ENCODE results near the gene GNL3.
A peak's percentile ranks its signal among the peaks of the same experiment; 100 is the strongest.
"Not testable (repeated sequence)": the region's sequence is repeated elsewhere in the genome, so short reads cannot be mapped to it uniquely, and the experiment has no call there.

Gene GNL3, protein sequence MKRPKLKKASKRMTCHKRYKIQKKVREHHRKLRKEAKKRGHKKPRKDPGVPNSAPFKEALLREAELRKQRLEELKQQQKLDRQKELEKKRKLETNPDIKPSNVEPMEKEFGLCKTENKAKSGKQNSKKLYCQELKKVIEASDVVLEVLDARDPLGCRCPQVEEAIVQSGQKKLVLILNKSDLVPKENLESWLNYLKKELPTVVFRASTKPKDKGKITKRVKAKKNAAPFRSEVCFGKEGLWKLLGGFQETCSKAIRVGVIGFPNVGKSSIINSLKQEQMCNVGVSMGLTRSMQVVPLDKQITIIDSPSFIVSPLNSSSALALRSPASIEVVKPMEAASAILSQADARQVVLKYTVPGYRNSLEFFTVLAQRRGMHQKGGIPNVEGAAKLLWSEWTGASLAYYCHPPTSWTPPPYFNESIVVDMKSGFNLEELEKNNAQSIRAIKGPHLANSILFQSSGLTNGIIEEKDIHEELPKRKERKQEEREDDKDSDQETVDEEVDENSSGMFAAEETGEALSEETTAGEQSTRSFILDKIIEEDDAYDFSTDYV

DNA sequence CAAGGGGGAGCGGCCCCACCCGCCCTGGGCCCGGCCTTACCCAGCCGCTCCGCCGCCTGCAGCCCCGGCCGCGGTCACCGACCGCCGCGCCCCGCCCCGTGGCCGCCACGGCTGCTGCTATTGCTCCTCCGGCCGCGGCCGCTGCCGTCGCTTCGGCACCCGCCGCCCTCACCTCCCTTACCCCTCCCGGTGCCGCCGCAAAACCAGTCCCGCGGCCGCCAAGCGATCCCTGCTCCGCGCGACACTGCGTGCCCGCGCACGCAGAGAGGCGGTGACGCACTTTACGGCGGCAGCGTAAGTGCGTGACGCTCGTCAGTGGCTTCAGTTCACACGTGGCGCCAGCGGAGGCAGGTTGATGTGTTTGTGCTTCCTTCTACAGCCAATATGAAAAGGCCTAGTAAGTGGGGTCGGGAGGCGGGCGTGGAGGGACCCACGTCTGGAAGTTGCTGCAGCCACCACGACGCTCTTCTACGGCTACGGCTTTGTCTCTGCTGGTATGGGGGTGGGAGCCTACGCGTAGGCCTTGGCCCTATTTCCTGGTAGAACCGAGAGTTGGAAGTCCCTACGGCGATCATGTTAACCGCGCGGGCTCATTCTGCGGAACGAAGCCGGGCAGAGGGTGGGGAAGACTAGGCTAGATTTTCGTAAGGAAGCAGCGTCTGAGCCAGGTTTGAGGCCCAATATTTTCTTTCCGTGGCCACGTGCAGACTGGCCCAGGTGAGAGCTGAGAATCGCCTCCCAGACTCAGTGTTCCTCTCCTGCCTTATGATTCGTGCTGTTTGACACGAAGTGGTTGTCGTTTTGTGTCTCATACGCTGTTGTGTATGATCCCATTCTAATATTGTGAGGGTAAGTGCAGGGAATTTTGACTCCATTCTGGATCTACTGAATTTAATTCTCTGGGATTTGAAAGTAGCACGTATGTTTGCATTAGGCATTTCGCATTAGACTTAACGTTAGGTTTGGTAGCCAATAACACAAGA is at the start of gene GNL3, which contains the start of gene PBRM1:
GNL3 (plus strand) TSS at position 324 of the 983 bp plus-strand sequence; CDS start at position 385, 61 bp downstream.
PBRM1 (minus strand) TSS at position 205 of the 983 bp plus-strand sequence.
- peak; percentile 96 for DNase-seq

- peak; percentile 28 for DNase-seq
Measured at GRCh38 chr3:52636673-52637072, 49.2 kb upstream of the GNL3 start.

- DNase-seq = no peak
Measured at GRCh38 chr3:52645549-52645948, 40.3 kb upstream of the GNL3 start.

- DNase-seq = peak; percentile 63
Measured at GRCh38 chr3:52649461-52650210, 36.2 kb upstream of the GNL3 start.

- DNase-seq = peak; percentile 2
Measured at GRCh38 chr3:52650439-52650838, 35.4 kb upstream of the GNL3 start.

DNA sequence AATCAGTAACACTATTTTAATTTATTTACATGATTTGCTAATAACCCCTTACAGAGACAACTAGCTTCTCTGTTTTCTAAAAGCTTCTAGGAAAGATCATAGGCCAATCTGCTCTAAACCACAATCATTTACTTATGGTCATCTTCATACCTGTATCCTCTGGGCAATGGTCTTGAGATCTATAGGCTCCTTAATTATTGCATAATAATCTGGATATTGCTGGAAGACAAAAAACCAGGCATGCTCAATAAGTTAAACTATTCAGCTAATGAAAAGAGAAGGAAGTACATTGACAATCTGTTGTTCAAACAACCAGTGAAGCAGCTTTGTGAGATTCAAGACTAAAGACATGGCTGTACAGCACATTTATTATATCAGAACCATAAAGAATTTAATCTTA is 34.2 kb upstream of the GNL3 start:
- DNase-seq = no peak

GRCh38 chr3:52655895-52656294 is 29.9 kb upstream of the GNL3 start:
- no peak for DNase-seq

DNA sequence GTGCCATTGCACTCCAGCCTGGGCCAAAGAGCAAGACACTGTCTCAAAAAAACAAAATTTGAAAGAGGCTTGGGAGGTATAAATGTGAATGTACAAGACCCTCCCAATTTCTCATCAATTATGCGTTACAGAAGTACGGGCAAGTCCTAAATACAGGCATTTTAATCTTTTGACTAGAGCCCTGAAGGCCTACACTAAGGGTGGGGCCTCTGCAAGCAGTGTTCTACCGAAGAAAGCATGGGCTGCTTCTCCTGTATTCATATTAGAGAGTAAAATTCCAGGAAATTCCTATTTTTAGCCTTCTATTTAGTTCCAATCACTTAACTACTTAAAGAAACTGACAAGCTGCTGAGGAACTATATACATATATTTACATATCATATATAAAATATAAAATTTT is 25.8 kb upstream of the GNL3 start:
- no peak for DNase-seq

GRCh38 chr3:52663098-52663497 is 22.7 kb upstream of the GNL3 start:
- no peak for DNase-seq

DNA sequence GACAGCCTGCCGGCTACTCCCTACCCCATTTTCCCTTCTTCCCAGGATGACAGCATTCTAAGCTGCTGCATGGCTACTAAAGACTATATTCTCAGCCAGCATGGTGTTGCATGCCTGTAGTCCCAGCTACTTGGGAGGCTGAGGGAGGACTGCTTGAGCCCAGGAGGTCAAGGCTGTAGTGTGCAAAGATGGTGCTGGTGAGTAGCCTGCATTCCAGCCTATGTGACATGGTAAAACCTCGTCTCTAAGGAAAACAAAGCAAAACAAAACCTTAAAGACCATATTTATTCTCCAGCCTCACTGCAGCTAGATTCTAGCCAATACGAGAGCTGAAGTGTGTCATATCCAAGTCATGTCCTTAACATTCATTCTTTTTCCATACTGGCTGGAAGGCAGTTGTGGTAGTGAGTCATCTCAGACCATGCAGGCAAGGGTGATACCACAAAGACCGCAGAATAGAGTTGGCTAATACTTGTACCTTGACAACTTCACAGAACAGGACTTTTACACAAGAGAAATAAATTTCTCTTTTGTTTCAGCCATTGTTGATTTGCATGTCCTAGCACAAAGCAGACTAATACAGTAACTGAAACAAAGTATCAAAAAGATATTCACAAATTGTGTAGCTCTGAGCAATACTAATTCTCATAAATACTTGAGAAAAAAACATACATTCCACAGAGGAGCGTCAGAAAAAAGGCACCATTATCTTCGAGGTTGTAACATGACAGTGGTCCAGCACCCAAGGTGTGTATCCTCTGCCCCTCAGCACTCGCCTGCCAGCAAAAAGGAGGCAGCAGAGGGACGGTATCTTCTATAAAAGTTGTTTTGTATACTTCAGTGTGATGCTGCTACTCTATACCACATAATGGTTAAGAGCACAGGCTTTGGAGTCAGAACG is 15.0 kb upstream of the GNL3 start:
- DNase-seq = peak; percentile 100

GRCh38 chr3:52671676-52672075 is 14.2 kb upstream of the GNL3 start:
- DNase-seq = peak; percentile 44

DNA sequence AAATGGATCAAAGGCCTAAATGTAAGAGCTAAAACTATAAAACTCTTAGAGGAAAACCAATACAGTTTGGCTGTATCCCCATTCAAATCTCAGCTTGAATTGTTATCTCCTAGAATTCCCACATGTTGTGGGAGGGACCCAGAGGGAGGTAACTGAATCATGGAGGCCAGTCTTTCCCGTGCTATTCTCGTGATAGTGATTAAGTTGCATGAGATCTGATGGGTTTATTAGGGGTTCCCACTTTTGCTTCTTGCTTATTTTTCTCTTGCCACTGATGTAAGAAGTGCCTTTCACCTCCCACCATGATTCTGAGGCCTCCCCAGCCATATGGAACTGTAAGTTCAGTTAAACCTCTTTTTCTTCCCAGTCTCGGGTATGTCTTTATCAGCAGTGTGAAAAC is 9.6 kb upstream of the GNL3 start:
- DNase-seq = not testable (repeated sequence)

DNA sequence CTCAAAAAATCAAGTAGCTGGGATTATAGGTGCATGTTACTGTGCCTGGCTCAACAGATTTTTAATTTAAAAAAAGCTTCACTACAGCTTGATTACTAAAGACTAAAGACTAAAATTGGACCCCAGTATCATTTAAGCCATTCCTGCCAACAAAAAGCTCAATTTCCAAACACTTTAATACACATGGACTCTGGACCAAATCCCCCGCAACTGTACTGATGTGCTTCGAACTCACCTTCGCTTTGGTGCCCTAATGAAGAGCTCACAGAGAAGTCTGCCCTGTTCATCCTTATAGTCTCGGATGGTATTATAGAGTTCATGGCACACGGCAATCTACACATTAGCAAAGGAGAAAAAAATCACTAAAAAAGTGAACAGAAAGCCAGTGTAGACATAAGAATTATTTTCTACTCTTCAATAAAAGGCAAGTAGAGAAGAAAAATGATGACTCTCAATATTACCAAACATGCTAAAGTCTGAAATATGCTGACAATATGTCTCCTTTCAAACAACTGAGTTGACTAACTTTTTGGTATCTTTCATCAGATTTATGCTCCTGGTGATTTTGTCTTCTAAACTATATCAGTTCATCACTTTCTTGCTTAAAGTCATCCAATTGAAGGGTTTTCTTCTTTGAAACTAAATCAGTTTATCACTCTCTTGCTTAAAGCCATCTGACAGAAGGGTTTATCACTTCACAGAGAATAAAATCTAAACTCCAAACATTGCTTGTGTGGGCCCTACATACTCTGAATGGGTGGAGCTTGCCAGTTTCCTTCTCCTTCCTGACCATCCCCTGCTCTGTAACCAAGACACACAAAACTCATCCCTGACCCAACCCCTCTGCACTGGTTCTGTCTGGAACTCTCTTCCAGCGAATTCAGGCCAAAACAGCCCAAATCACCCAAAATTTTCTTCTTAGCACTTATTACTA is 7.3 kb upstream of the GNL3 start:
- DNase-seq = peak; percentile 15

DNA sequence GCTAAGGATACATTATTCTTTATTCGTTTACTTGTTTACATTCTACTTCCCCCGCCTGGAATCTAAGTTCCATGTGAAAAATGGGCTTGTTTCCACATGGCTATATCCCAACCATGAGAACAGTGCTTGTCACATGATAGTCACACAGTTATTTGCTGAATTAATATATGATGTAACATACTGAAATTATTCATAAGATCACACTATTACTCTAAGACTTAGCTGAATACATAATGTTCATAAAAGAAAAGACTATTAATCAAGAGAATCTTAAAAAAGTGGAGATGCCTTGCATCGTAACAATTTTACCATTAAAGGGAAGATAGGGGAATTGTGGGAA is 6.7 kb upstream of the GNL3 start:
- peak; percentile 51 for DNase-seq

DNA sequence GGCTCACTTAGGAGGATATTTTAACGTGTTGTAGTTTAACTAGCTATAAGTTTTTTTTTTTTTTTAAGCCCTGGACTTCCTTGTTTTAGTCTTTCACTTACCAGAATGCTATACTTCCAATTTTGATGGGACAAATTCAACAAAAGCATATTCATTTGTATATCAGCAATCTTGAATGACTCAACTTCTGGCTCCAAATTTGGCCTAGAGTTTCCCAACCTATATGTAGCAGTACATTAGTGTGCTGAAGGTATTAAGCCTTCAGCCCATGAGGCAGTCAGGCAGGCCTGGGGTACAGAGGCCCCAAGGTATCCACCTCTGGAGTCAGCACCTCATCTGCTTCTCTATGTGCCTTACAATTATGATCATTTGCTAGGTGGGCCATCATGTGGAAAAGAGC is 6.0 kb upstream of the GNL3 start:
- no peak for DNase-seq

DNA sequence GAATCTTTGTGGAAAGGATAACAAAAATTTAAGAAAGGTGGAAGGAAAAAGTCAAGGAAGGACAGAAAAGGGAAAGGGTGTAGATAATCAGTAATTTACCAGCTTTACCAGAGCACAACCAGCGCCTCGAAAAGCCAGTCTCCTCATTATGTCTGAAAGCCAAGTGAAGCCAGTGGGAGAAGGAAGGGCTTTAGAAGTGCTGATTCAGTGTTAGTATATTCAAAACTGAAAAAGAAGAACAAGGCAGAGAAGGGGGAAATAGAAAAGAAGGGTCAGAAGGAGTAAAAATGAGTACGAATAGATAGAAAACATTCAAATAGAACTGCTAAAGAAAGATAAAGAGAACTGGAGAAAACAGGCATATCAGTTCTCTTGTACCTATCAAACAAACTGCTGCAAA is 4.2 kb upstream of the GNL3 start:
- DNase-seq = no peak

GRCh38 chr3:52682016-52682415 is 3.8 kb upstream of the GNL3 start:
- DNase-seq = peak; percentile 82

GRCh38 chr3:52683611-52684010 is 2.2 kb upstream of the GNL3 start:
- DNase-seq = no peak

DNA sequence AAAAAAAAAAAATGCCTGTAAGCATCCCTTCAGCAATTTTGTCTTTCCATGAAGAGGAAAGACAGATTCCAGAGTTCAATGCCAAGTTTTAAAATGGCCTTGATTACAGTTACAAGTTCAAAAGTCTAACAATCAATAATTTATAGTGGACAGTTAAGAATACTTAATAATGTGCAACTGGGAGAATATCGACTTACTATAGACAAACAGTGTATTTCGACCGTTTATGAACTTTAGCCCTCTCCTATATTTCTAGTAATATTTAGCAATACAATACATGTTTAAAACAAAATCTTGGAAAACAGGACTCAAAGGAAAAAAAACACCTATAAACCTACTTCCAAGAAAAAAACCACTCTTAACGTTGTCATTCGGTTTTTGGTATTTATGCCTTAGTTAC is 1.6 kb upstream of the GNL3 start:
- DNase-seq = no peak

DNA sequence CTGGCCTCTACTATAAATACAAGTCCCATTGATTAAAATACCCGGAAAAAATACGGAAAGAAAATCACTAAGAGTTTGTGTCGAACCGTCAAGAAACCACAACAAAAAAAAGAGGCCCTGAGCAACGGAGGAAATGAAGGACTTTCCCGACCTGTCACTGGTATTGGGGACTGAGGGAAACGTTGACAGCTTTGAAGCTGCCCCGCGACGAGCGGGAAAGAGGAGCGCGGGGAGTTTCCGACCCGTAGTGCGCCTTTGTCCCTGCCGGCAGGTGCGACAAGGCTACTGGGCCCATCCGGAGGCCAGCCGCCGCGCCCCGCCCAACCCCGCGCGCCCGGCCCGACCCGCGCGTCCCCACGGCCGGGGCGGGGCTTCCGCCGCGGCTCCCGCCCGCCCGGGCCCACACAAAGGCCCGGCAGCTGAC is 535 bp upstream of the GNL3 start:
- peak; percentile 65 for DNase-seq

Measured in fibroblast of skin of right quadriceps (primary cell).